Upper lobe of right lung (tissue), 1 donor: ENCODE data around the gene HRC. TPM values are rescaled to one million over a fixed set of nuclear protein-coding genes. Genes with fewer than 3 reads are reported as not detected.
A peak's percentile ranks its signal among the peaks of the same experiment; 100 is the strongest.
"Not testable (repeated sequence)": the region's sequence is repeated elsewhere in the genome, so short reads cannot be mapped to it uniquely, and the experiment has no call there.

Experiments used
- ATAC-seq: fragments of 200-7000 bp; cut with Tn5 transposase; one replicate; pipeline ENCODE4 v1.9.1; 2020; ENCODE audit warnings: mild to moderate bottlenecking, moderate library complexity
- DNase-seq: peaks from one replicate; pipeline ENCODE4 v3.0.0-alpha.2; 2020
- H3K27ac ChIP-seq: fragments of 200-600 bp; one replicate; pipeline ENCODE4 v1.8.0; 2022
- H3K27me3 ChIP-seq: fragments of 200-600 bp; one replicate; pipeline ENCODE4 v1.8.0; 2022; ENCODE audit warnings: mild to moderate bottlenecking
- H3K36me3 ChIP-seq: fragments of 200-600 bp; one replicate; pipeline ENCODE4 v1.8.0; 2022
- H3K4me1 ChIP-seq: fragments of 200-600 bp; one replicate; pipeline ENCODE4 v1.8.0; 2022
- H3K4me3 ChIP-seq: fragments of 200-600 bp; one replicate; pipeline ENCODE4 v1.8.0; 2022; ENCODE audit warnings: mild to moderate bottlenecking
- H3K9me3 ChIP-seq: fragments of 200-600 bp; one replicate; pipeline ENCODE4 v1.8.0; 2022
- intact Hi-C: fragments of 100-400 bp; cut with DNase I; formaldehyde crosslinking; loops from one replicate; pipeline ENCODE4 v1.11.0; 2022
- total RNA-seq: library from RNA; stranded (reverse); fragmentation: NEBNext Ultra II Directional; extraction: Animal tissue kit (Norgen Biotek cat#: 25700); gene quantifications from one replicate; pipeline ENCODE4 v1.2.1, GENCODE V29; 2021
- TF ChIP-seq, protein P1 (sequence below): fragments of 200-600 bp; IDR thresholded peaks from one replicate; pipeline ENCODE4 v1.8.0; 2022; ENCODE audit warnings: antibody characterized with exemption
- donor health status: DM: no; HTN: yes; CAD: no; lungs with severe emphysema.

HRC gene
- total RNA-seq, 1 donor from 2014 or later, result 2.2 TPM

DNA sequence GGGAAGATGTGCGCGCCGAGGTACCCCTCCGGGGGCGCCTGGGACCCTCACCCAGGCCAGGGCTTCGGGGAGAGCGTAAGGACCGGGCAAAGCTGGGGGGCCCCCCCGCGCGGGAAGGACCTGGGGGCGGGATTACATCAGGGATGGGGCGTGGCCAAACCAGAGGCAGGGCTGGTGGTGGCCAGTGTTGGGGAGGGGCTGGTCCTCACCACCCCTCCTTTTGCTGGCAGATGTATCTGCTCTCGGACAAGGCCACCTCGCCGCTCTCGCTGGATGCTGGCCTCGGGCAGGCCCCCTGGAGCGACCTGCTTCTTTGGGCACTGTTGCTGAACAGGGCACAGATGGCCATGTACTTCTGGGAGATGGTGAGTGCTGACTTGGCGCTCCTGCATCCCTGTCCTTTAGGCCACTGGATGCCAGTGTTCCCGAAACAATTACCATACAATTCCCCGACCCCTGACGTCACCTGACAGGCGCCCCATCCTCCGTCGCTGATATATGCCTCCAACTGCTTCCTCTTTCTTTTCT lies 27.7 kb upstream of the HRC start:
- DNase-seq (no peak), ATAC-seq (peak; percentile 39)
- Histone ChIP-seq H3K27ac (no peak overlapping the region), H3K9me3 (no peaks in the 10 kb centered on the region), H3K4me1 (no peaks in the 10 kb centered on the region), H3K27me3 (no peaks in the 10 kb centered on the region), H3K4me3 (no peak overlapping the region), H3K36me3 (peaks cover 15% of the 10 kb centered on the region)
- TF ChIP-seq, protein P1, sequence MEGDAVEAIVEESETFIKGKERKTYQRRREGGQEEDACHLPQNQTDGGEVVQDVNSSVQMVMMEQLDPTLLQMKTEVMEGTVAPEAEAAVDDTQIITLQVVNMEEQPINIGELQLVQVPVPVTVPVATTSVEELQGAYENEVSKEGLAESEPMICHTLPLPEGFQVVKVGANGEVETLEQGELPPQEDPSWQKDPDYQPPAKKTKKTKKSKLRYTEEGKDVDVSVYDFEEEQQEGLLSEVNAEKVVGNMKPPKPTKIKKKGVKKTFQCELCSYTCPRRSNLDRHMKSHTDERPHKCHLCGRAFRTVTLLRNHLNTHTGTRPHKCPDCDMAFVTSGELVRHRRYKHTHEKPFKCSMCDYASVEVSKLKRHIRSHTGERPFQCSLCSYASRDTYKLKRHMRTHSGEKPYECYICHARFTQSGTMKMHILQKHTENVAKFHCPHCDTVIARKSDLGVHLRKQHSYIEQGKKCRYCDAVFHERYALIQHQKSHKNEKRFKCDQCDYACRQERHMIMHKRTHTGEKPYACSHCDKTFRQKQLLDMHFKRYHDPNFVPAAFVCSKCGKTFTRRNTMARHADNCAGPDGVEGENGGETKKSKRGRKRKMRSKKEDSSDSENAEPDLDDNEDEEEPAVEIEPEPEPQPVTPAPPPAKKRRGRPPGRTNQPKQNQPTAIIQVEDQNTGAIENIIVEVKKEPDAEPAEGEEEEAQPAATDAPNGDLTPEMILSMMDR, result no peak
- intact Hi-C loops, result no loop called here

DNA sequence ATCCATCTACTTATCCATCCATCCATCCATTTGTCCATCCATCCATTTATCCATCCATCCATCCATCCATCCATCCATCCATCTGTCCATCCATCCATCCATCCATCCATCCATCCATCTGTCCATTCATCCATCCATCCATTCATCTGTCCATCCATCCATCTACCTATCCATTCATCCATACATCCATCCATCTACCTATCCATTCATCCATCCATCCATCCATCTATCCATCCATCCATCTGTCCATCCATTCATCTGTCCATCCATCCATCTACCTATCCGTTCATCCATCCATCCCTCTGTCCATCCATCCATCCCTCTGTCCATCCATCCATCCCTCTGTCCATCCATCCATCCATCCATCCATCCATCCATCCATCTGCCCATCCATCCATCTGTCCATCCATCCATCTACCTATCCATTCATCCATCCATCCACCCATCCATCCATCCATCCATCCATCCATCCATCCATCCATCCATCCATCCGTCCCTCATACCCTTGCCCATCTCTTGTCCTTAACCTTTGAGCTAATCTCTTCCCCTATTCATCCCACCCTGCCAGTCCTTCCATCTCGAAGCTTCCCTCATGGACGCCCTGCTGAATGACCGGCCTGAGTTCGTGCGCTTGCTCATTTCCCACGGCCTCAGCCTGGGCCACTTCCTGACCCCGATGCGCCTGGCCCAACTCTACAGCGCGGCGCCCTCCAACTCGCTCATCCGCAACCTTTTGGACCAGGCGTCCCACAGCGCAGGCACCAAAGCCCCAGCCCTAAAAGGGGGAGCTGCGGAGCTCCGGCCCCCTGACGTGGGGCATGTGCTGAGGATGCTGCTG lies 27.0 kb upstream of the HRC start:
- H3K9me3 ChIP-seq, H3K4me1 ChIP-seq, H3K27ac ChIP-seq, intact Hi-C loops, H3K27me3 ChIP-seq, H3K4me3 ChIP-seq: not testable (repeated sequence)
- peak; percentile 12 for ATAC-seq
- peaks cover 13% of the 10 kb centered on the region for H3K36me3 ChIP-seq
- peak; percentile 46 for DNase-seq

DNA sequence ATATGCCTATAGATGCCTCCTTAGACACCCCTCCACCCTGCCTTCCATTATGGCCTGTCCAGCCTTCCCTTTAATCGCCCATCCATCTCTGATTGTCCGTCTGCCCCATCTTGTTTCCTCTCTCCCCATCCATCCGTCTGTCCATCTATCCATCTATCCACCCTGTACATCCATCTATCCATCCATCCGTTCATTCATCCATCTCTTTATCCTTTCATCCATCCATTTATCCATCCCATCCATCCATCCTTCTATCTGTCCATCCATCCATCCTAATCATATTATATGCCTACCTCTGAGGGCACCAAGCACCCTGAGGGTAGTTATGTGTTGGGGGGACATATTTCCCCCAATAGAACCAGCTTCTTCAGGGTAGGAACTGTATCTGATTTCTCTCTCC lies 25.5 kb upstream of the HRC start:
- TF ChIP-seq, protein P1, result no peak
- DNase-seq (no peak), ATAC-seq (no peak)
- intact Hi-C loops, result no loop called here
- Histone ChIP-seq H3K4me3 (no peak overlapping the region), H3K27ac (no peak overlapping the region), H3K27me3 (no peaks in the 10 kb centered on the region), H3K4me1 (no peaks in the 10 kb centered on the region), H3K36me3 (no peaks in the 10 kb centered on the region), H3K9me3 (no peaks in the 10 kb centered on the region)

DNA sequence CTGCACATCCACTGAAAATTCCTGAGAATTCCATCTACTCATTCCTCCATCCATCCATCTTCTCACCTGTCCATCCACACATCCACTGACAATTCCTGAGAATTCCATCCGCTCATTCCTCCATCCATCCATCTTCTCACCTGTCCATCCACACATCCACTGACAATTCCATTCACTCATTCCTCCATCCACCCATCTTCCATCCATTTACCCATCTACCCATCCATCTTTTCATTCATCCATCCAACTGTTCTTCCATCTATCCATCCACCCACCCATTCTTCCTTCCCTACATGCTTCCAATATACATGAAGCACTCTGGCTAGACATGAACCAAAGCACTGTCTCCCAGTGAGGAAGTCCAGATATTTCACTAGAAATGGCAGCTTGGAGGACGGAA lies 18.0 kb upstream of the HRC start:
- DNase-seq, result no peak
- Histone ChIP-seq H3K4me3 (no peak overlapping the region), H3K27ac (no peak overlapping the region), H3K9me3 (no peaks in the 10 kb centered on the region), H3K27me3 (no peaks in the 10 kb centered on the region), H3K36me3 (peaks cover 54% of the 10 kb centered on the region), H3K4me1 (no peaks in the 10 kb centered on the region)
- TF ChIP-seq, protein P1, result no peak
- no peak for ATAC-seq
- intact Hi-C loops, result no loop called here

DNA sequence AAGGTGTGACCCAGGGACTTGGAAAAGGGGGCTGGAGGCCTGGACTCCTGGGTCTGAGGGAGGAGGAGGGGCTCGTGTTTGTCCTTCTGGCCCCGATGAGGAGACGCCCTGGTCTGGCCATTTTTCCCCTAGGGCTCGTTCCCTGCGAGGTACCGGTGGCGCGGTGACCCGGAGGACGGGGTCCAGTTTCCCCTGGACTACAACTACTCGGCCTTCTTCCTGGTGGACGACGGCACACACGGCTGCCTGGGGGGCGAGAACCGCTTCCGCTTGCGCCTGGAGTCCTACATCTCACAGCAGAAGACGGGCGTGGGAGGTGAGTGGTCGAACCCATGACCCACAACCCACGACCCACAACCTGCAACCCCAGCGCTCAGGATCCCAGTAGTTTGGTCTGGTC lies 13.2 kb upstream of the HRC start:
- TF ChIP-seq, protein P1, result no peak
- ATAC-seq (no peak), DNase-seq (no peak)
- Histone ChIP-seq H3K9me3 (no peaks in the 10 kb centered on the region), H3K36me3 (peaks cover 47% of the 10 kb centered on the region), H3K27me3 (no peaks in the 10 kb centered on the region), H3K4me1 (peaks cover 14% of the 10 kb centered on the region), H3K4me3 (no peak overlapping the region), H3K27ac (no peak overlapping the region)
- intact Hi-C loops, result no loop called here

DNA sequence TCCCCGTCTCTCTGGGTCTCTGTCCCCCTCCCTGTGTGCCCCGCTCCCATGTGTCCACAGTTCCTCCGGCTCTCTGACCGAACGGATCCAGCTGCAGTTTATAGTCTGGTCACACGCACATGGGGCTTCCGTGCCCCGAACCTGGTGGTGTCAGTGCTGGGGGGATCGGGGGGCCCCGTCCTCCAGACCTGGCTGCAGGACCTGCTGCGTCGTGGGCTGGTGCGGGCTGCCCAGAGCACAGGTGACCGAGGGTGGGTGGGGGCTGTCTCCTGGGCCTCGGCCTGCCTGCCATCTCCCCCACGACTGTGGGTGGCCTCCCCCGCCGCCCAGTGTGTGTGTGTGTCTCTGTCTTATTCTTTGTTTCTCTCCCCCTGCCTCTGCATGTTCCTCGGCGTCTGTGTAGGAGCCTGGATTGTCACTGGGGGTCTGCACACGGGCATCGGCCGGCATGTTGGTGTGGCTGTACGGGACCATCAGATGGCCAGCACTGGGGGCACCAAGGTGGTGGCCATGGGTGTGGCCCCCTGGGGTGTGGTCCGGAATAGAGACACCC lies 12.7 kb upstream of the HRC start:
- TF ChIP-seq, protein P1, result no peak
- ATAC-seq (no peak), DNase-seq (no peak)
- H3K27me3 ChIP-seq, result no peaks in the 10 kb centered on the region
- intact Hi-C loops, result no loop called here
- H3K36me3 ChIP-seq, result peaks cover 42% of the 10 kb centered on the region
- H3K27ac ChIP-seq, result no peak overlapping the region
- no peak overlapping the region for H3K4me3 ChIP-seq
- H3K9me3 ChIP-seq, result no peaks in the 10 kb centered on the region
- peaks cover 14% of the 10 kb centered on the region for H3K4me1 ChIP-seq
